Measurements from ENCODE around the gene OR4K1.

Gene OR4K1

DNA sequence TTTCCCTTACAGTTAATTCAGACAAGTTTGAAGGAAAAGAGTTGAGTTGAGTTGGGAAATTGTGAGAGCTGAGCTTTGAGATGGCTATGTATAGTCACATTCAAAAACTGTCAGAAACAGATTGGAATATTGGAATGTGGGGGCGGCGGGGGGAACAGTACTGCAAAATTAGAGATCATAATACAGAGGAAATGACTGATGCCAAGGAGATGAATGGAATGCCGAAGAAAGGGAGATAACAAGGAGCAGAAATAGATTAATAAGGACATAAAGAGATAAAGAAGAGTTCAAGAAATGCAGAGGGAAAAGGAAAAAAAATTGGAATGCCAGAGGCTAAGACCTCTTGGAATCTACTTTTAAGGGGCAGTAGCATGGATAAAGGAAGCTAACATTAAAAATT is 13.5 kb upstream of the OR4K1 start:
- Mint-ChIP-seq H3K4me3 (no peak overlapping the region), H3K36me3 (ENCODE audit: low read depth) (no peaks in the 10 kb centered on the region), H3K4me1 (no peaks in the 10 kb centered on the region), H3K27ac (no peak overlapping the region), H3K27me3 (ENCODE audit: low read depth, poor library complexity) (no peaks in the 10 kb centered on the region), H3K9me3 (peaks cover 32% of the 10 kb centered on the region)
- TF ChIP-seq, protein P1, sequence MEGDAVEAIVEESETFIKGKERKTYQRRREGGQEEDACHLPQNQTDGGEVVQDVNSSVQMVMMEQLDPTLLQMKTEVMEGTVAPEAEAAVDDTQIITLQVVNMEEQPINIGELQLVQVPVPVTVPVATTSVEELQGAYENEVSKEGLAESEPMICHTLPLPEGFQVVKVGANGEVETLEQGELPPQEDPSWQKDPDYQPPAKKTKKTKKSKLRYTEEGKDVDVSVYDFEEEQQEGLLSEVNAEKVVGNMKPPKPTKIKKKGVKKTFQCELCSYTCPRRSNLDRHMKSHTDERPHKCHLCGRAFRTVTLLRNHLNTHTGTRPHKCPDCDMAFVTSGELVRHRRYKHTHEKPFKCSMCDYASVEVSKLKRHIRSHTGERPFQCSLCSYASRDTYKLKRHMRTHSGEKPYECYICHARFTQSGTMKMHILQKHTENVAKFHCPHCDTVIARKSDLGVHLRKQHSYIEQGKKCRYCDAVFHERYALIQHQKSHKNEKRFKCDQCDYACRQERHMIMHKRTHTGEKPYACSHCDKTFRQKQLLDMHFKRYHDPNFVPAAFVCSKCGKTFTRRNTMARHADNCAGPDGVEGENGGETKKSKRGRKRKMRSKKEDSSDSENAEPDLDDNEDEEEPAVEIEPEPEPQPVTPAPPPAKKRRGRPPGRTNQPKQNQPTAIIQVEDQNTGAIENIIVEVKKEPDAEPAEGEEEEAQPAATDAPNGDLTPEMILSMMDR (IDR thresholded peaks at IDR 0.05), result no peak
- no peak for DNase-seq

DNA sequence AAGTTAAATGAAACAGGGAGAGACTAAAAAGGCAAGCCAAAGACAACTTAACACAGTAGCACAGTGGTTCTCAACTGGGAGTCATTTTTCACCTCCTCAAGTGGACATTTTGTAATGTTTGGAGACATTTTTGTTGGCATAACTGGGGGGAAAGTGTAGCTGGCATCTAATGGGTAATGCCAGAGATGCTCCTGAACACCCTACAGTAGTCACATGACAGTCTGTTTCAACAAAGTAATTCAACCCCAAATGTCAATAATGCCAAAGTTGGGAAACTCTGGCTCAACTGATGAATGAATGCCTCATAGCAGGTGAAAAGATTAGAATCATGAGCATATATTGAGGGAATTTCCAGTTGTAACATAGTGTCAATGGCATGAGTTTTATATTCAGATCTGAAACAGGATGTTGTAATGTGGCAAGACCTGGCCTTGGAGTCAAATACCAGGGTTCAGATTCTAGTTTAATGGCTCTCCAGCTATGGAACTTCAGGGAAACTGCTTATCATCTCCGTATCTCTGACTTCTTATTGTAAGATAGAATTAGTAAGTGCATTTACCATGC is 12.7 kb upstream of the OR4K1 start:
- Mint-ChIP-seq H3K36me3 (ENCODE audit: low read depth) (no peaks in the 10 kb centered on the region), H3K4me3 (no peak overlapping the region), H3K4me1 (no peaks in the 10 kb centered on the region), H3K27me3 (ENCODE audit: low read depth, poor library complexity) (no peaks in the 10 kb centered on the region), H3K9me3 (peaks cover 24% of the 10 kb centered on the region), H3K27ac (no peak overlapping the region)
- no peak for DNase-seq
- TF ChIP-seq, protein P1 (IDR thresholded peaks at IDR 0.05), result no peak

DNA sequence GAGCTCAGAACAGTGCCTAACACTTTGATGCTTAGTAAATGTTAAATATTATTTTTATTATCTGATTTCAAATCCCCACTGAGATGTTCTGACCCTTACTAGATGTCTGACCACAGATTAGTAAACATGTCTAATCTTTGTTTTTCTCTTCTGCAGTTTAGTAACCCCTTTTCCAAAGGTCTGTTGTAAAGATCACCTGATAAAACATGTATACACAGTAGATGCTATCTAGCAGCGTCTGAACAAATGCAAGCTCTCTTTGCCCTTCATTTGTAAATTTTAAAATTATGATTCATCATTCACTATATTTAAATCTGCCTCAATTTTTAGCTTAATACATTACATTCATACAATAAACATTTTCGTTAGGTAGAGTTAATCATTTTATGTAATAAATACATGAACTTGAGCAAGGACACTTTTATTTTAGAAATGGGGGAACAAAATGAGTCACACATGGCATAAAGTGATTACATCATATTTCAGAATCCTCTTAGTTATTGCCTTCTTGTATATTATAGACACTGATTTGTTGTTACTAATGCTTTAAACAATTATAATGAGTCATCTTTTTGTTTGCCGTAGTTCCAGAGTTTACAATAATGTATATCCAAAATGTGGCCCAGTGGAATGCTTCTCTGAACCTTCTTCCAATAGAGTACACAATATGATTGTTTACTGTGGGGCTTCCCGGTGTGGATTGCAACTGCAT is 12.0 kb upstream of the OR4K1 start:
- Mint-ChIP-seq H3K4me1 (no peaks in the 10 kb centered on the region), H3K9me3 (peaks cover 18% of the 10 kb centered on the region), H3K27me3 (ENCODE audit: low read depth, poor library complexity) (no peaks in the 10 kb centered on the region), H3K27ac (no peak overlapping the region), H3K36me3 (ENCODE audit: low read depth) (no peaks in the 10 kb centered on the region), H3K4me3 (no peak overlapping the region)
- DNase-seq, result no peak
- TF ChIP-seq, protein P1 (IDR thresholded peaks at IDR 0.05), result no peak

DNA sequence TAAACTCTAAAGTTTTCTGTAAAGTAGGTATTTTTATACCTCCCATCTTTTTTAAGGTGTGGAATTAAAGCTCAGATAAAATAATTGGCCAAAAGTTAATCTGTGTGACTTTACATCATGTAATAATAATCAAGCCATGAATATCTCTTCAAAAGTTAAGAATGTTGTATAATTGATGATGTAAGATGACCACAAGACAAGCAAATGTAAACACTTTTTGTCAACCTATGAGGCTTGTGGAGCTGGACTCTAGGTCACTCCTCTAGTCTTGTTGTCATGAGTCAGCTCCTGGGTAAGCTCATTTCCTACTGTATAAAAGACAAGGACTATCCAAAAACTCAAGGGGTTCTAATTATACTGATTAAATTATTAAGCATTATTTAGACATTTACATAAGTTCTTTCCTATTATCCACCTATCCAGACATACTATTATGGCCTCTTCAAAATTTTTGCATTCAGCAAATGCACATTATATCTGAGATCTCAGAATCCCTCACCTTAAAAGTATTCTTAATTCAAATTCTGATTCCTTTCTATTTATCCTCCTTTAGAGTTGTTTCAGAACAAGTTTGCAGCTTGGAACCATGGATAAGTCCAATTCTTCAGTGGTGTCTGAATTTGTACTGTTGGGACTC is 10.6 kb upstream of the OR4K1 start, which contains the start of gene OR4K5:
Gene OR4K5, plus strand, starts transcription at position 587 of the 637 bp plus-strand sequence. Its CDS starts 0 bp downstream, at position 587.
- Mint-ChIP-seq H3K27ac (no peak within 1 kb of the TSS), H3K36me3 (ENCODE audit: low read depth) (no peaks in the 10 kb centered on the region), H3K27me3 (ENCODE audit: low read depth, poor library complexity) (no peaks in the 10 kb centered on the region), H3K4me1 (no peaks in the 10 kb centered on the region), H3K9me3 (peaks cover 4% of the 10 kb centered on the region), H3K4me3 (no peak within 1 kb of the TSS)
- DNase-seq, result no peak
- TF ChIP-seq, protein P1 (IDR thresholded peaks at IDR 0.05), result no peak

DNA sequence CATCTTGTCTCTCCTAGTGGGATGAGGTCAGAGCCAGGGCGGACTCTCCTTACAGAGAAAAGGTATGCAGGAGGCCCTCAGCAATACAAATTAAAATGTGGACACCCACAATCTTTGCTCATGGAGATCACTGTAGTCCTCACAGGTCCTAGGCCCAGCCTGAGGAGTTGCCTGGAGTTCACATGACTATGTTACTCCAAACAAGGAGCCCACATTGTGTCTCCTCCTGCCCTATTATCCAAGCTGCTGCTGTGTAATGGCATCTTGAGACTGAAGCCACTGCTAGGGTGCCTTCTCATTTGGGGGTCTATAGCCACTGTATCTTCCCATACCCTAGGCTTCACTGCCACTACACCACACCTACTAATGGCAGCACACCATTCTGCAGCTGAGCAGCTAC is 11.0 kb downstream of the OR4K1 start:
- H3K27me3 Mint-ChIP-seq (ENCODE audit: low read depth, poor library complexity), result no peaks in the 10 kb centered on the region
- no peak for DNase-seq
- H3K27ac Mint-ChIP-seq, result no peak overlapping the region
- H3K4me3 Mint-ChIP-seq, result no peak overlapping the region
- H3K4me1 Mint-ChIP-seq, result no peaks in the 10 kb centered on the region
- no peaks in the 10 kb centered on the region for H3K36me3 Mint-ChIP-seq (ENCODE audit: low read depth)
- H3K9me3 Mint-ChIP-seq, result peaks cover 43% of the 10 kb centered on the region
- TF ChIP-seq, protein P1 (IDR thresholded peaks at IDR 0.05), result no peak

Measured in nephron progenitor cell (in vitro differentiated cells).